Prostate gland (tissue), 2 donors: ENCODE measurements around the gene RNF151. TPM values are rescaled to one million over a fixed set of nuclear protein-coding genes. Genes with fewer than 3 reads are reported as not detected.

Experiments used
- DNase-seq: peaks from one replicate; pipeline ENCODE4 v3.0.0-alpha.2; 2019; ENCODE audit warnings: low spot score
- H3K27ac ChIP-seq, 2 donors: fragments of 200-600 bp; sonication (generic); 2 replicates each; pipeline ENCODE4 v1.5.1; 2017 to 2019
- H3K27me3 ChIP-seq: fragments of 200-600 bp; sonication (generic); replicated peaks from 2 replicates; pipeline ENCODE4 v1.5.1; 2019; ENCODE audit not compliant: insufficient read depth
- H3K36me3 ChIP-seq, 2 donors: fragments of 200-600 bp; sonication (generic); 1 replicate in 1 of 2; 2 replicates in 1 of 2; pipeline versions ENCODE4 v1.5.1 to v1.8.1; 2017 to 2019
- H3K4me1 ChIP-seq: fragments of 200-600 bp; sonication (generic); replicated peaks from 2 replicates; pipeline ENCODE4 v1.5.1; 2019
- H3K4me3 ChIP-seq, 2 donors: fragments of 200-600 bp; sonication (generic); 2 replicates each; pipeline ENCODE4 v1.5.1; 2017 to 2019
- H3K9me3 ChIP-seq: fragments of 200-600 bp; sonication (generic); 2 replicates; pipeline ENCODE4 v1.5.1; 2017
- CTCF ChIP-seq, 4 experiments: fragments of 200-600 bp in 2 of 4; fragments of 450-650 bp in 2 of 4; sonication (generic) in 2 of 4; IDR thresholded peaks; 1 replicate in 3 of 4; 2 replicates in 1 of 4; pipeline ENCODE4 v1.5.1; 2016 to 2019; ENCODE audit warnings: antibody characterized with exemption in 4 of 4, mild to moderate bottlenecking in 2 of 4, moderate library complexity in 2 of 4
- POLR2A ChIP-seq: fragments of 450-650 bp; IDR thresholded peaks from one replicate; pipeline ENCODE4 v1.6.1; 2016; ENCODE audit warnings: antibody characterized with exemption, mild to moderate bottlenecking
- POLR2AphosphoS5 ChIP-seq: sonication (generic); formaldehyde crosslinking; IDR thresholded peaks from one replicate; pipeline ENCODE4 v1.6.1; 2017; ENCODE audit warnings: antibody characterized with exemption
- WGBS: methylation state at CpG from one replicate; pipeline ENCODE4 v1.1.5; 2018; 5-methylcytosine and 5-hydroxymethylcytosine counted together
- intact Hi-C: fragments of 100-400 bp; cut with DNase I; formaldehyde crosslinking; loops from one replicate; pipeline ENCODE4 v1.14.2; 2022
- total RNA-seq, 2 donors: library from RNA; depleted of rRNA; stranded (reverse); fragments of >200 nt; gene quantifications; one replicate each; pipeline ENCODE4 v1.1.0, GENCODE V29; 2016

Gene RNF151
- total RNA-seq, result 1 to 10 TPM in 1 of 2 donors, not detected in 1; 7.2 TPM

DNA sequence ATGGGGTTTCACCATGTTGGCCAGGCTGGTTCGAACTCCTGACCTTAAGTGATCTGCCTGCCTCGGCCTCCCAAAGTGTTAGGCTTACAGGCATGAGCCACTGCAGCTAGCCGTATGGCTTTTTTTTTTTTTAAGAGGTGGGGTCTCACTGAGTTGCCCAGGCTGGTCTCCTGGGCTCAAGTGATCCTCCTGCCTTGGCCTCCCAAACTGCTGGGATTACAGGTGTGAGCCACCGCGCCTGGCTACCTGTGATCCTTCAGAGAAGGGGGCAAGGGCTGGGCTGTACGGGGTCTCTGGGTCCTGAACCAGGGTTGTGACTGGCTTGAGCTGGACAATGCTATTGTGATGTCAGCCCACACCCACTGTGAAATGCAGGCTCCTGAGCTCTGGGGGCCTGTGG is at the start of gene RNF151:
RNF151 (plus strand) TSS at position 397 of the 400 bp plus-strand sequence. CDS start 26 bp downstream, outside the sequence.
- Histone ChIP-seq H3K9me3 (no peaks in the 10 kb centered on the region), H3K36me3 (no peaks in the 10 kb centered on the region), H3K4me3 (peak within 1 kb of the TSS; percentile 86 to 99), H3K27ac (peak within 1 kb of the TSS in 1 of 2 donors; percentile 85), H3K27me3 (no peaks in the 10 kb centered on the region), H3K4me1 (peaks cover 8% of the 10 kb centered on the region)
- DNase-seq, result no peak
- intact Hi-C loops, result no loop called here
- 94% methylated on average over 6 of the region's 6 CpGs for WGBS
- TF ChIP-seq POLR2AphosphoS5 (no peak), POLR2A (no peak), CTCF (IDR thresholded peaks at IDR 0.05) (no peak)

- Histone ChIP-seq H3K4me1 (no peaks in the 10 kb centered on the region), H3K36me3 (no peaks in the 10 kb centered on the region), H3K4me3 (no peak overlapping the region), H3K27ac (no peak overlapping the region), H3K27me3 (peaks cover 36% of the 10 kb centered on the region), H3K9me3 (no peaks in the 10 kb centered on the region)
- TF ChIP-seq CTCF (IDR thresholded peaks at IDR 0.05), result no peak
- intact Hi-C loops, result no loop called here
- 11% methylated on average over 18 of the region's 22 CpGs for WGBS
- DNase-seq, result no peak
Measured at GRCh38 chr16:1917056-1917664, 49.5 kb upstream of the RNF151 start.

DNA sequence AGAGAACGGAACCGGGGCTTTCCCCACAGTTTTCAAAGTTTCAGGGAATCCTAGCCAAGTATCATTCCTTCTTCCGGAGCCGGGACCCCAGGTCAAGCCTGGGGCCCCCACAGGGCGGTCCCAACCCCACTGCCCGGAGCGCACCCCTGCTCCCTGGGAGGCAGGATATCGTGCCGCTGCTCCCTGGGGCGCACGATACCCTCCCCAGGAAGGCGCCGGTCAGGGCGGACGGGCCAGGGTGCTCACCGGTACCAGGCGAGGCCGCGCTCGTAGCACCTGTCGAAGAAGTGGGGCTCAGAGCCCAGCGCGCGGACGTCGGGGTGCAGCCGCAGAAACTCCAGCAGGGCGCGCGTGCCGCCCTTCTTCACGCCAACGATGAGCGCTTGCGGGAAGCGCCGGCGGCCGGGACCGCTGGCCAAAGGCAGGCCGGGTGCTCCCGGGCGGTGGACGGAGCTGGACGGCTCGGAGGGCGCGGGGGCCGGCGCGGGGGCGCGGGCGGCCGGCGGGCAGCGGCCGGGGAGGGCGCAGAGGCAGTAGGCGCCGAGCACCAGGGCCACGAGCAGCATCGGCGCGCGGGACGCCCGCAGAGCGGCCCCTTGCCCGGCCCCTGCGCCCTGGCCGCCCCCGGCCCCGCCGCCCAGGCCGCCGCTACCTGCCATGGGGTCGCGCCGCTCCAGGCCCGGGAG is 48.8 kb upstream of the RNF151 start:
- under 1% methylated on average over 43 of the region's 81 CpGs for WGBS
- H3K9me3 ChIP-seq, result no peaks in the 10 kb centered on the region
- DNase-seq, result no peak
- H3K36me3 ChIP-seq, result no peaks in the 10 kb centered on the region
- H3K27ac ChIP-seq, result no peak overlapping the region
- peaks cover 36% of the 10 kb centered on the region for H3K27me3 ChIP-seq
- TF ChIP-seq POLR2AphosphoS5 (no peak), CTCF (IDR thresholded peaks at IDR 0.05) (no peak), POLR2A (no peak)
- no peaks in the 10 kb centered on the region for H3K4me1 ChIP-seq
- H3K4me3 ChIP-seq, result no peak overlapping the region
- intact Hi-C loops, result no loop called here

DNA sequence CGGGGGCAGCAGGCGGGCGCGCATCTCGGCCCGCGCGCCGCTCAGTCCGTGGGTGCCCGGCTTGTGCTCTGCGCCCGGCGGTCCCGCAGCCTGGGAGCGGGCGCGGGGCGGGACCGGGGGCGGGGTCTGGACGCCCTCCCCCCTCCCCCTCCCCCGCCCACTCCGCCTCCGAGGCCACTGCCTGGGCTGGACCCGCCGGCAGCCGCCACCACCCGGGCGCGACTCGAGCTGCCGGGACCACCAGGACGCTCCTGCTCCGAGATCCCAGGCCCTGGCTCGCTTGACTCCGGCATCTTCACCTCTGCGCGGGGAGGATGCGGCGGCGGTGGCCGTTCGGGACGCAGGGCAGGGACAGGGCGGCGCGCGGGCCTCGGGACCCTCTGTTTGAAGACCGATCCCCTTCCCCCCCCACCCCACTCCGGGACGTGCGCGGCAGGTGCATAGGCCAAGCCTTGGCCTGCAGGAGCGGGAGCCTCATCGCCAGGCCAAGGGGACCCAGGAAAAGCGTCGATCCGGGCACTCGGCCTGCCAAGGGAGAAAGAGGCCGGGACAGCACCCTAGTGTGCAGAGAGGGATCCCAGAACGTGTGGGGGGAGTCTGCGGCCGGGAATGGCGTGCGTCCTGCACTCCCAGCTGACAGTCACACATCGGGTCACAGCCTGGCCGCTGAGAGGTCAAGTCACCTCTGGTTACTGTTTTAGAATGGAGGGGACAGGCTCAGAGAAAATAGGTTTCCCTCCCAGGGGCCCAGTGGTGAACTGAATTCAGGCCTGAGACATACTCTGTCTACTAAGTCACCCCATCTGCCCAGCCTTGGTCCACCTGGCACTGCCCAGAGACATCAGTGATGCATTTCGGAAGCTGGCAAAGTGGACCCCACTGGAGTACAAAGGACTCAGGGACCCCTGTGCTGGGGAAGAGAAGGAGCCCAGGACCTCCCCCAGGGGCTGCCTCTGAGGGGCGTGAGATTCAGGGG is 48.0 kb upstream of the RNF151 start, which contains the start of gene HS3ST6:
HS3ST6 (minus strand) TSS at position 65 of the 976 bp plus-strand sequence. CDS start 92 bp downstream, outside the sequence.
- DNase-seq, result no peak
- H3K9me3 ChIP-seq, result no peaks in the 10 kb centered on the region
- 5% methylated on average over 41 of the region's 71 CpGs for WGBS
- intact Hi-C loops, result no loop called here
- no peak within 1 kb of the TSS for H3K27ac ChIP-seq
- peaks cover 42% of the 10 kb centered on the region for H3K27me3 ChIP-seq
- H3K4me1 ChIP-seq, result no peaks in the 10 kb centered on the region
- H3K36me3 ChIP-seq, result no peaks in the 10 kb centered on the region
- no peak within 1 kb of the TSS for H3K4me3 ChIP-seq
- TF ChIP-seq POLR2AphosphoS5 (no peak), POLR2A (no peak), CTCF (IDR thresholded peaks at IDR 0.05) (no peak)
